ENCODE results near the gene CHTF8.

CHTF8 gene

GRCh38 chr16:69108905-69109252, 23.5 kb downstream of the CHTF8 start:
- TF ChIP-seq CTCF (IDR thresholded peaks at IDR 0.05) = no peak

- TF ChIP-seq CTCF (IDR thresholded peaks at IDR 0.05) = no peak
Measured at GRCh38 chr16:69108064-69108904, 24.1 kb downstream of the CHTF8 start.

- TF ChIP-seq CTCF (IDR thresholded peaks at IDR 0.05) = no peak
Measured at GRCh38 chr16:69107316-69107962, 24.9 kb downstream of the CHTF8 start.

- no peak for TF ChIP-seq CTCF (IDR thresholded peaks at IDR 0.05)
Measured at GRCh38 chr16:69106491-69107315, 25.7 kb downstream of the CHTF8 start.

GRCh38 chr16:69105501-69106361, 26.7 kb downstream of the CHTF8 start, which contains the start of gene HAS3:
Gene HAS3, plus strand, starts transcription at chr16:69105653. Its CDS starts 3,743 bp downstream, at chr16:69109396.
- peak; percentile 69 for TF ChIP-seq CTCF (IDR thresholded peaks at IDR 0.05)

- no peak for TF ChIP-seq CTCF (IDR thresholded peaks at IDR 0.05)
Measured at GRCh38 chr16:69100071-69100691, 32.2 kb downstream of the CHTF8 start.
